ENCODE measurements around the gene GALNT3.

The GALNT3 gene

GRCh38 chr2:165791421-165792103 is 2.5 kb downstream of the GALNT3 start:
- H3K36me3 ChIP-seq (replicated peaks; ENCODE audit: insufficient read depth, low read length), result no peaks in the 10 kb centered on the region
- H3K4me1 ChIP-seq (ENCODE audit: low read length), result peaks cover 14% of the 10 kb centered on the region
- H3K4me3 ChIP-seq (ENCODE audit: low read length), result no peak overlapping the region
- H3F3A ChIP-seq (ENCODE audit: insufficient read depth, low read length), result peaks cover 16% of the 10 kb centered on the region; the same call in 1 of the 2 replicates
- TF ChIP-seq CTCF (IDR thresholded peaks at IDR 0.05; ENCODE audit: low read length), result no peak
- TF ChIP-seq EZH2 (optimal IDR thresholded peaks at IDR 0.05; ENCODE audit: low read depth, low read length), result no peak
- TF ChIP-seq EZH2phosphoT487 (IDR thresholded peaks at IDR 0.05; ENCODE audit: low read length), result no peak
- H3K79me2 ChIP-seq (ENCODE audit: low read length), result peaks cover 64% of the 10 kb centered on the region
- no peaks in the 10 kb centered on the region for H4K20me1 ChIP-seq (ENCODE audit: insufficient read depth, low read length)
- no peaks in the 10 kb centered on the region for H3K27me3 ChIP-seq (replicated peaks; ENCODE audit: insufficient read depth, low read length)
- no peak overlapping the region for H3K4me2 ChIP-seq (ENCODE audit: low read depth, low read length)
- H3K9ac ChIP-seq (ENCODE audit: low read length), result no peak overlapping the region
- H3K27ac ChIP-seq (ENCODE audit: low read length), result no peak overlapping the region
- H3K9me3 ChIP-seq (replicated peaks; ENCODE audit: insufficient read depth, low read length), result no peaks in the 10 kb centered on the region
- H3K9me2 ChIP-seq (replicated peaks; ENCODE audit: insufficient read depth, low read length), result no peaks in the 10 kb centered on the region
- no peak overlapping the region for H2AFZ ChIP-seq (ENCODE audit: low read length)
- no peak for DNase-seq

- Histone ChIP-seq H3K36me3 (replicated peaks; ENCODE audit: insufficient read depth, low read length) (no peaks in the 10 kb centered on the region), H3K4me2 (ENCODE audit: low read depth, low read length) (no peak overlapping the region), H3F3A (ENCODE audit: insufficient read depth, low read length) (peaks cover 16% of the 10 kb centered on the region; the same call in 1 of the 2 replicates), H3K27me3 (replicated peaks; ENCODE audit: insufficient read depth, low read length) (no peaks in the 10 kb centered on the region), H3K4me1 (ENCODE audit: low read length) (peaks cover 9% of the 10 kb centered on the region), H3K9me2 (replicated peaks; ENCODE audit: insufficient read depth, low read length) (no peaks in the 10 kb centered on the region), H3K9me3 (replicated peaks; ENCODE audit: insufficient read depth, low read length) (no peaks in the 10 kb centered on the region), H2AFZ (ENCODE audit: low read length) (no peak overlapping the region), H3K79me2 (ENCODE audit: low read length) (peaks cover 74% of the 10 kb centered on the region), H3K27ac (ENCODE audit: low read length) (no peak overlapping the region), H4K20me1 (ENCODE audit: insufficient read depth, low read length) (no peaks in the 10 kb centered on the region), H3K4me3 (ENCODE audit: low read length) (no peak overlapping the region), H3K9ac (ENCODE audit: low read length) (no peak overlapping the region)
- no peak for TF ChIP-seq CTCF (IDR thresholded peaks at IDR 0.05; ENCODE audit: low read length)
- TF ChIP-seq EZH2phosphoT487 (IDR thresholded peaks at IDR 0.05; ENCODE audit: low read length), result no peak
- no peak for TF ChIP-seq EZH2 (optimal IDR thresholded peaks at IDR 0.05; ENCODE audit: low read depth, low read length)
- DNase-seq, result no peak
Measured at GRCh38 chr2:165790466-165790865, 3.6 kb downstream of the GALNT3 start.

- H3K4me1 ChIP-seq (ENCODE audit: low read length), result no peaks in the 10 kb centered on the region
- no peak overlapping the region for H3K4me3 ChIP-seq (ENCODE audit: low read length)
- H3K9ac ChIP-seq (ENCODE audit: low read length), result no peak overlapping the region
- H3K36me3 ChIP-seq (replicated peaks; ENCODE audit: insufficient read depth, low read length), result no peaks in the 10 kb centered on the region
- no peaks in the 10 kb centered on the region for H3K27me3 ChIP-seq (replicated peaks; ENCODE audit: insufficient read depth, low read length)
- no peaks in the 10 kb centered on the region for H3F3A ChIP-seq (ENCODE audit: insufficient read depth, low read length)
- no peak overlapping the region for H3K4me2 ChIP-seq (ENCODE audit: low read depth, low read length)
- no peaks in the 10 kb centered on the region for H3K9me3 ChIP-seq (replicated peaks; ENCODE audit: insufficient read depth, low read length)
- no peak for DNase-seq
- H3K9me2 ChIP-seq (replicated peaks; ENCODE audit: insufficient read depth, low read length), result no peaks in the 10 kb centered on the region
- no peak overlapping the region for H2AFZ ChIP-seq (ENCODE audit: low read length)
- H3K79me2 ChIP-seq (ENCODE audit: low read length), result peaks cover 74% of the 10 kb centered on the region
- no peak overlapping the region for H3K27ac ChIP-seq (ENCODE audit: low read length)
- 0 out of 2 replicates have a peak, but pooled peaks cover 3% of the 10 kb centered on the region for H4K20me1 ChIP-seq (ENCODE audit: insufficient read depth, low read length)
- TF ChIP-seq EZH2phosphoT487 (IDR thresholded peaks at IDR 0.05; ENCODE audit: low read length) (no peak), EZH2 (optimal IDR thresholded peaks at IDR 0.05; ENCODE audit: low read depth, low read length) (no peak), CTCF (IDR thresholded peaks at IDR 0.05; ENCODE audit: low read length) (no peak)
Measured at GRCh38 chr2:165787334-165787733, 6.7 kb downstream of the GALNT3 start.
